Renal cortex interstitium (tissue), 11 donors: ENCODE data around the gene TOR2A. TPM values are rescaled to one million over a fixed set of nuclear protein-coding genes. Genes with fewer than 3 reads are reported as not detected.

Experiments used
- DNase-seq, 11 donors: peaks; one replicate each; pipeline ENCODE4 v3.0.0-alpha.2; 2013; ENCODE audit warnings: low read depth in 9 of 11, low spot score in 4 of 11; ENCODE audit errors: extremely low read depth in 1 of 11
- polyA plus RNA-seq, 3 donors: library from polyadenylated mRNA; unstranded; fragments of 120-200 nt; gene quantifications; one replicate each; pipeline ENCODE4 v1.2.1, GENCODE V29; 2013; ENCODE audit not compliant: insufficient read length in 3 of 3

The TOR2A gene
- polyA plus RNA-seq, 3 donors = 12.1 to 19.0 (median 13.6) TPM

GRCh38 chr9:127689329-127690000, 45.6 kb downstream of the TOR2A start:
- DNase-seq = no peak

- DNase-seq = no peak
Measured at GRCh38 chr9:127686461-127687393, 48.4 kb downstream of the TOR2A start.

- DNase-seq = no peak
Measured at GRCh38 chr9:127684576-127684975, 50.5 kb downstream of the TOR2A start.

DNA sequence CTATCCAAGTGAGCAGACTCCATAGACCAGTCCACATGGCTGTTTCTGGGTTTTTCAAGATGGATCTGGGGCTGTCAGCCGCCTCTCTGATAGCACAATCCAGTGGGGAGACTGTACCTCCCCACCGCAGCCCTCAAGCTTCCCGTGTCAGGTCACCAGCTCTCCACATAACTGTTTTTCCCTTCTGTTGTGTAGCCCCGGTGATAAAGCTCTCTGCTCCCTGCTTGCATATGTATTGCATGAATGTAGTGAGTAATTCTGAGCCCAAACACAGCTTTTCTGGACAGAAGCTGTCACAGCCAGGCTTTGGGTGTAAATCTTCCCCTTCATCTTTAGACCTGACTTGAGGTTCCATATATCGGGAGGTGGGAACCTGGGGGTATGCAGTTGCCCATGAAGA, 51.4 kb downstream of the TOR2A start:
- DNase-seq = no peak

DNA sequence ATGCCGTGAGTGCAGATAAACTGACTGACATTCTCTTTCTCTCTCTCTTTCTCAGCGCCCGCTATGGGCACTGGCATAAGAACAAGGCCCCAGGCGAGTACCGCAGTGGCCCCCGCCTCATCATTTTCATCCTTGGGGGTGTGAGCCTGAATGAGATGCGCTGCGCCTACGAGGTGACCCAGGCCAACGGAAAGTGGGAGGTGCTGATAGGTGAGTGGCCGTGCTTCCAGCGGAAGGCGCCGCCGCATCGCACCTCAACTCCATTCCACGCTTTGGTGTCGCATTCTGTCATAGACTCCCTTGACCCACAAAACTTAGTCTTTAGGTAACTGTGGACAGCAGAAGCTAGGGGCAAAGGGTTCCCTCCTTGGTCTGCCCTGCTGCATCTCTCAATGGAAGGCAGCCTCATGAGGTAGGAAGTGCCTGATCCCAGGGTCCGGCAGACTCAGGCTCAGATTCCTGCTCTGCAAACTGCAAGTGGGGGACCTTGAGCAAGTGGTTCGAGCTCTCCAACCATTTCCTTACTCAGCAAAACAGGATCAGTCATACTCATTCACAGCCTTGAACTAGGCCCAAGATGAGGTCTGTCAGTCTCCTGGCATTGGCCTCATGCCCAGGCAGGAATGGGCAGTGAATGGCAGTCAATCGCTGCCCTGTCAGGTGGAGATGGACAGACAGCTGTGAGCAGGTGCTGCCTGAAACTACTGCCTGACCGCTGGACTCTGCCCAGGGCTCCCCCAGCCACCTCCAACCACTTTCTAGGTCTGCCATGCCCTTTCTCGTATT, 52.5 kb downstream of the TOR2A start:
- DNase-seq = no peak

Other genes starting within 250 kb of the TOR2A start
- 10 to 100 TPM; 28.9 to 35.2 (median 30.2) TPM for gene STXBP1, start 123.0 kb downstream of the TOR2A start, polyA plus RNA-seq
- gene CFAP157, start 28.3 kb downstream of the TOR2A start, polyA plus RNA-seq = 1 to 10 TPM; 4.0 to 9.8 (median 5.2) TPM
- gene PTRH1, start 19.6 kb downstream of the TOR2A start, polyA plus RNA-seq = 10 to 100 TPM in 2 of 3 donors, 1 to 10 TPM in 1; 7.3 to 13.8 (median 13.0) TPM
- under 1 TPM; 0.11 to 0.41 (median 0.23) TPM for gene TTC16, start 19.2 kb downstream of the TOR2A start, polyA plus RNA-seq
- gene SH2D3C, start 43.4 kb upstream of the TOR2A start, polyA plus RNA-seq = 10 to 100 TPM; 13.2 to 17.6 (median 16.1) TPM
- 10 to 100 TPM; 67.5 to 75.5 (median 73.9) TPM for gene CDK9, start 50.7 kb upstream of the TOR2A start, polyA plus RNA-seq
- 10 to 100 TPM; 38.9 to 45.5 (median 44.7) TPM for gene FPGS, start 67.6 kb upstream of the TOR2A start, polyA plus RNA-seq
- gene ENG, start 119.4 kb upstream of the TOR2A start, polyA plus RNA-seq = 10 to 100 TPM; 75.7 to 92.9 (median 83.7) TPM
- gene AK1, start 142.4 kb upstream of the TOR2A start, polyA plus RNA-seq = 10 to 100 TPM; 31.0 to 50.7 (median 36.3) TPM
- 10 to 100 TPM; 41.8 to 49.0 (median 42.4) TPM for gene ST6GALNAC6, start 164.3 kb upstream of the TOR2A start, polyA plus RNA-seq
- gene ST6GALNAC4, start 181.7 kb upstream of the TOR2A start, polyA plus RNA-seq = 10 to 100 TPM in 2 of 3 donors, 1 to 10 TPM in 1; 9.8 to 16.3 (median 13.1) TPM
- gene PIP5KL1, start 195.5 kb upstream of the TOR2A start, polyA plus RNA-seq = 1 to 10 TPM; 1.5 to 1.8 (median 1.7) TPM
- 10 to 100 TPM; 35.3 to 43.4 (median 36.3) TPM for gene DPM2, start 202.6 kb upstream of the TOR2A start, polyA plus RNA-seq
- gene EEIG1, start 245.7 kb upstream of the TOR2A start, polyA plus RNA-seq = 10 to 100 TPM; 31.5 to 35.0 (median 34.1) TPM